T-helper 17 cell (primary cell): ENCODE measurements around the gene POLE4. TPM values are rescaled to one million over a fixed set of nuclear protein-coding genes. Genes with fewer than 3 reads are reported as not detected.

Experiments used
- ATAC-seq: fragments of 150-1000 bp; cut with Tn5 transposase; 2 replicates; pipeline ENCODE4 v1.10.0; 2021; ENCODE audit warnings: mild to moderate bottlenecking, moderate library complexity
- DNase-seq, 3 donors: peaks; one replicate each; pipeline versions ENCODE4 v3.0.0 to v3.0.0-alpha.2; 2020 to 2021
- H3K9me3 ChIP-seq: one replicate; pipeline ENCODE4 v1.7.0; 2013; ENCODE audit warnings: low read length, mild to moderate bottlenecking; ENCODE audit not compliant: control insufficient read depth, poor library complexity, severe bottlenecking
- H3K27ac Mint-ChIP-seq: one replicate; pipeline ENCODE4 v1.8.0; 2022; ENCODE audit warnings: mild to moderate bottlenecking, moderate library complexity, mixed read lengths
- H3K27me3 Mint-ChIP-seq: one replicate; pipeline ENCODE4 v1.8.0; 2022; ENCODE audit warnings: mixed read lengths
- H3K36me3 Mint-ChIP-seq: one replicate; pipeline ENCODE4 v1.8.0; 2022; ENCODE audit warnings: low read depth, mixed read lengths
- H3K4me1 Mint-ChIP-seq: one replicate; pipeline ENCODE4 v1.8.0; 2022; ENCODE audit warnings: mild to moderate bottlenecking, mixed read lengths
- H3K4me3 Mint-ChIP-seq: one replicate; pipeline ENCODE4 v1.8.0; 2022; ENCODE audit warnings: mild to moderate bottlenecking, moderate library complexity, mixed read lengths
- total RNA-seq, 4 donors: library from RNA in 2 of 4; stranded (reverse) in 2 of 4; gene quantifications; one replicate each; pipeline ENCODE4 v1.2.3 and lab custom pipeline; 2022 to 2026

POLE4 gene
- total RNA-seq: 10 to 100 TPM; 27.4 to 39.4 TPM
- total RNA-seq (lab: John Stamatoyannopoulos, UW): 17.1 to 25.8 reads per million in 2 donors

- H3K9me3 ChIP-seq: no peaks in the 10 kb centered on the region
- Mint-ChIP-seq H3K27ac (peak within 1 kb of the TSS; percentile 73), H3K27me3 (no peaks in the 10 kb centered on the region), H3K4me3 (peak within 1 kb of the TSS; percentile 84), H3K36me3 (peaks cover 6% of the 10 kb centered on the region), H3K4me1 (peaks cover 29% of the 10 kb centered on the region)
- ATAC-seq (peak; percentile 91), DNase-seq (peak; percentile 85 to 90 (median 90))
Measured at GRCh38 chr2:74958274-74959105, at the start of gene POLE4. TSS of gene POLE4 (plus strand) at chr2:74958643. CDS start at chr2:74958680, 37 bp downstream.

GRCh38 chr2:74908748-74909444, 49.5 kb upstream of the POLE4 start:
- no peaks in the 10 kb centered on the region for H3K9me3 ChIP-seq
- ATAC-seq: no peak
- peaks cover 71% of the 10 kb centered on the region for H3K27me3 Mint-ChIP-seq
- peaks cover 8% of the 10 kb centered on the region for H3K4me1 Mint-ChIP-seq
- peaks cover 4% of the 10 kb centered on the region for H3K36me3 Mint-ChIP-seq
- DNase-seq: no peak
- no peak overlapping the region for H3K27ac Mint-ChIP-seq
- peak overlapping the region; percentile 63 for H3K4me3 Mint-ChIP-seq

GRCh38 chr2:74910245-74910644, 48.2 kb upstream of the POLE4 start:
- DNase-seq (no peak), ATAC-seq (no peak)
- no peak overlapping the region for H3K27ac Mint-ChIP-seq
- H3K4me1 Mint-ChIP-seq: peaks cover 14% of the 10 kb centered on the region
- no peaks in the 10 kb centered on the region for H3K9me3 ChIP-seq
- H3K27me3 Mint-ChIP-seq: peaks cover 84% of the 10 kb centered on the region
- peaks cover 13% of the 10 kb centered on the region for H3K36me3 Mint-ChIP-seq
- H3K4me3 Mint-ChIP-seq: no peak overlapping the region

- Mint-ChIP-seq H3K27me3 (peaks cover 92% of the 10 kb centered on the region), H3K36me3 (peaks cover 13% of the 10 kb centered on the region), H3K4me3 (no peak overlapping the region), H3K27ac (no peak overlapping the region), H3K4me1 (peaks cover 14% of the 10 kb centered on the region)
- no peak for DNase-seq
- H3K9me3 ChIP-seq: no peaks in the 10 kb centered on the region
- ATAC-seq: no peak
Measured at GRCh38 chr2:74911061-74911460, 47.4 kb upstream of the POLE4 start.

- no peaks in the 10 kb centered on the region for H3K9me3 ChIP-seq
- ATAC-seq (peak; percentile 47), DNase-seq (no peak)
- Mint-ChIP-seq H3K36me3 (peaks cover 18% of the 10 kb centered on the region), H3K4me3 (peak overlapping the region; percentile 53), H3K4me1 (peaks cover 17% of the 10 kb centered on the region), H3K27me3 (peaks cover 87% of the 10 kb centered on the region), H3K27ac (peak overlapping the region; percentile 29)
Measured at GRCh38 chr2:74915743-74916142, 42.7 kb upstream of the POLE4 start.

GRCh38 chr2:74916394-74916793, 42.0 kb upstream of the POLE4 start:
- no peak for DNase-seq
- ATAC-seq: no peak
- Mint-ChIP-seq H3K4me1 (peaks cover 18% of the 10 kb centered on the region), H3K27ac (peak overlapping the region; percentile 29), H3K27me3 (peaks cover 85% of the 10 kb centered on the region), H3K36me3 (peaks cover 19% of the 10 kb centered on the region), H3K4me3 (peak overlapping the region; percentile 53)
- H3K9me3 ChIP-seq: no peaks in the 10 kb centered on the region

- Mint-ChIP-seq H3K36me3 (peaks cover 20% of the 10 kb centered on the region), H3K27me3 (peaks cover 73% of the 10 kb centered on the region), H3K4me1 (peaks cover 19% of the 10 kb centered on the region), H3K27ac (no peak overlapping the region), H3K4me3 (no peak overlapping the region)
- DNase-seq: no peak
- no peak for ATAC-seq
- H3K9me3 ChIP-seq: no peaks in the 10 kb centered on the region
Measured at GRCh38 chr2:74917702-74918619, 40.5 kb upstream of the POLE4 start.

GRCh38 chr2:74919827-74920226, 38.6 kb upstream of the POLE4 start:
- peak; percentile 58 to 74 (median 61) for DNase-seq
- peaks cover 54% of the 10 kb centered on the region for H3K27me3 Mint-ChIP-seq
- H3K4me3 Mint-ChIP-seq: peak overlapping the region; percentile 25
- H3K9me3 ChIP-seq: no peaks in the 10 kb centered on the region
- H3K36me3 Mint-ChIP-seq: peaks cover 12% of the 10 kb centered on the region
- peaks cover 16% of the 10 kb centered on the region for H3K4me1 Mint-ChIP-seq
- no peak overlapping the region for H3K27ac Mint-ChIP-seq
- peak; percentile 76 for ATAC-seq

- no peaks in the 10 kb centered on the region for H3K9me3 ChIP-seq
- Mint-ChIP-seq H3K4me1 (peaks cover 14% of the 10 kb centered on the region), H3K27ac (peak overlapping the region; percentile 11), H3K4me3 (no peak overlapping the region), H3K27me3 (peaks cover 40% of the 10 kb centered on the region), H3K36me3 (peaks cover 9% of the 10 kb centered on the region)
- ATAC-seq (no peak), DNase-seq (no peak)
Measured at GRCh38 chr2:74921236-74921736, 37.2 kb upstream of the POLE4 start.

- peaks cover 27% of the 10 kb centered on the region for H3K27me3 Mint-ChIP-seq
- no peak overlapping the region for H3K4me3 Mint-ChIP-seq
- ATAC-seq (no peak), DNase-seq (no peak)
- peaks cover 11% of the 10 kb centered on the region for H3K4me1 Mint-ChIP-seq
- H3K9me3 ChIP-seq: no peaks in the 10 kb centered on the region
- peak overlapping the region; percentile 32 for H3K27ac Mint-ChIP-seq
- peaks cover 4% of the 10 kb centered on the region for H3K36me3 Mint-ChIP-seq
Measured at GRCh38 chr2:74922592-74923227, 35.7 kb upstream of the POLE4 start.

GRCh38 chr2:74924463-74925265, 33.8 kb upstream of the POLE4 start:
- DNase-seq: no peak

More at GRCh38 chr2:74924463-74925265, 33.8 kb upstream of the POLE4 start:
- Mint-ChIP-seq H3K27me3 (peaks cover 8% of the 10 kb centered on the region), H3K27ac (no peak overlapping the region), H3K36me3 (peaks cover 2% of the 10 kb centered on the region), H3K4me3 (no peak overlapping the region), H3K4me1 (peaks cover 5% of the 10 kb centered on the region)
- no peaks in the 10 kb centered on the region for H3K9me3 ChIP-seq
- no peak for ATAC-seq
